HG03159 (cell line): Measurements from ENCODE around the gene TMEM143.
"Not testable (repeated sequence)": the region's sequence is repeated elsewhere in the genome, so short reads cannot be mapped to it uniquely, and the experiment has no call there.

ENCODE experiments used
- ATAC-seq: cut with Tn5 transposase; IDR thresholded peaks from one replicate; pipeline ENCODE4 v1.9.1; 2021; ENCODE audit warnings: mild to moderate bottlenecking, moderate library complexity; ENCODE audit not compliant: unreplicated experiment

The TMEM143 gene

DNA sequence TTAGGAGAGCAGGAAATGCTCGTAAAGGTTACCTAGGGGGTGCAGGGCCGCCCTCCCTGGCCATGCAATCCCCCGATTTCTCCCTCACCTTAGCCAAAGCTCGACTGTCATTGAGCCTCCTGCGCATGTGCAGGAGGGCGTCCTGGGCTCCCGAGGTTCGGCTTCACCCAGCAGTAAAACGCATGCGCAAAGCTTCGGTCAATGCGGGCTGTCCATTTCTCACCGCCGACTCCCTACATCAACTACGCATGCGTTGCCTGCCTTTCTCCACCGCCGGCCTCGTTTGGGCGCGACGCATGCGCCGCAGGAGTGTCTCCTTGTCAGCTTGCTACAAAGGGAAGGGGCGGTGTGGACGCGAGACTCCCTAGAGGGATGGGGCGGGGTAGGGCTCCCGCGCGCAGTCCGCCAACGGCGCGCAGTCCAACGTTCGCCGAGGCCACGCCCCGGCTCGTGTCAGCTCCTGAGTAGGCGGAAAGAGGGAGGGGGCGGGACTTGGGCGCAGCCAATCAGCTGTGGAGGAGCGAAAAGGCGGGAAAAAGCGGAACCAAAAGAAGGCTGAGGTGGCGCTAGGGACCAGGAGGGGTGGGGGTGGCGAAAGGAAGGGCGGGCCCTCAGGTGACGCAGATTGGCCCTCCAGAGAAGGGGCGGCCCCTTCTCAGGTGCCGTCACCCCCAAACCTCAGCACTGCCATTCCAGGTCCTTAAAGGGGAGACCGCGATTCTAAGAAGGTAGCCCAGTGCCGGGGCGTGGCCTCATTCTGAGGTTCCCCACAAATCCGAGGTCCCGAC, at the start of gene TMEM143, which contains the start of gene SYNGR4:
Gene TMEM143, minus strand, starts transcription at position 131 of the 788 bp plus-strand sequence. Its CDS starts 20 bp downstream, at position 111.
Gene SYNGR4, plus strand, starts transcription at position 558 of the 788 bp plus-strand sequence. CDS start 1,476 bp downstream, outside the sequence.
- peak; percentile 72 for ATAC-seq

- no peak for ATAC-seq
Observed at GRCh38 chr19:48405850-48406249, 42.1 kb upstream of the TMEM143 start.

DNA sequence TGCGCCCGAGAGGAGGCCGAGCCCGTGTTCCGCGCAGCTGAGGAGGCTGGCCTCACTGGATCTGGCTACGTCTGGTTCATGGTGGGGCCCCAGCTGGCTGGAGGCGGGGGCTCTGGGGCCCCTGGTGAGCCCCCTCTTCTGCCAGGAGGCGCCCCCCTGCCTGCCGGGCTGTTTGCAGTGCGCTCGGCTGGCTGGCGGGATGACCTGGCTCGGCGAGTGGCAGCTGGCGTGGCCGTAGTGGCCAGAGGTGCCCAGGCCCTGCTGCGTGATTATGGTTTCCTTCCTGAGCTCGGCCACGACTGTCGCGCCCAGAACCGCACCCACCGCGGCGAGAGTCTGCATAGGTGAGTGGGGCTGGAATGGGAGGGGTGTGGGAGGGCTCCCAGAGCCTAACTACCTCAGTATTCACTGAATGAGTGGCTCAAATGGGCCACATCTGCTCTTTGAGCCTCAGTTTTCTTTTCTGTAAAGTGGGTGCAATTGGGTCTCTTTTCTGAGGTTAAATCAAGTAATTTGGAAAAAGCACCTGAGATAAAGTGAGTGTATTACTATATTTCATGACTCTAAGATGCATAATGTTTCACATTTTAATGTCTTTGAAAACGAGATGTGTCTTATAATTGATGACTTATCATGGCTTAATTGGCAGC, 41.4 kb upstream of the TMEM143 start:
- ATAC-seq, result no peak

- ATAC-seq, result no peak
Observed at GRCh38 chr19:48403606-48404005, 39.9 kb upstream of the TMEM143 start.

DNA sequence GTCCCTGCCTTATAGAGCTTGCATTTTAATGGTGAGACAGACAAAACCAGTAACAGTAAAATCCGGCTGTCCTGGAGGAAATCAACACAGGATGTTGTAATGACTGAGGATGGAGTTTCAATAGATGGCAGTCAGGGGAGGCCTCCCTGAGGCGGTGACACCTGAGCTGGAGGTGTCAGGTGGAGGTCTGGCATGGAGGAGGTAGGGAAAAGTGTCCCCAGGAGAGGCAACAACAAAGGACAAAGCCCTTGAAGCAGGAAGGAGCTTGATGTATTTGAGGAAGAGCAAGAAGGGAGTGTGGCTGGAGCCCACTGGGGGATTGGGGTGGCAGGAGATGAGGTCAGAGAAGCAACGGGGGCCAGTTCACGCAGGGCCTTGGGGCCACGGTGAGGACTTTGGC, 37.5 kb upstream of the TMEM143 start:
- ATAC-seq, result no peak

DNA sequence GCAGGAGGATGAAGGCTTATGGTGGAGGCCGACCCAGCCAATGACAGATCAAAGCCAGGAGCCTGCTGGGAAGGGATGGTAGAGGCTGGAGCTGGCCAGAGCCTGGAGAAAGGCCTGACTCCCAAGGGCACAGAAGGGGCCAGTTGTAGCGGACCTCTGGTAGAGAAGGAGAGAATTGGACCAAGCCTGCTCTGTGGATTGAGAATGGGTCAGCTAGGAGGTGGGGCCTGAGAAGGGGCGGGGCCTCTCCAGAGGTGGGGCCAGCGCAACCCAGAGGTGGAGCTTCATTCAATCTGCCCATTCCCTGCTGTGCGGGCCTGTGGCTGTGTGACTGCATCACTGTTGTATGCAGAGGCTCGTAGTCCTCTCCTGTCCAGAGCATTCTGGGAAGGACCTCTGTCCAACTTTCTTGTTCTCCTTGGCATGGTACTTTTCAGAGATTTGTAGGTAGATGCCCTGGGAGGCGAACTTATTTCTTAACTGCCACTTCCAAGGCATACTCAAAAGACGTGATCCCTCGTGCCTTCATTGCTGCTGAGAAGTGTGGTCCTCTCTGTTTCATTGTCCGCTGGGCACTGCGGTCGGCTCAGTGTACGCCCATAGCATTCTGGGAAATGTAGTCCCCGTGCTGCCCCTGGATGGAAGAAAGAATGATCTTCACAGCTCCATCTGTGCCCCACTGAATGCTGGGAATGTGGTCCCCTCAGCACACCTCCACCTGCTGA, 36.4 kb upstream of the TMEM143 start:
- ATAC-seq, result no peak

DNA sequence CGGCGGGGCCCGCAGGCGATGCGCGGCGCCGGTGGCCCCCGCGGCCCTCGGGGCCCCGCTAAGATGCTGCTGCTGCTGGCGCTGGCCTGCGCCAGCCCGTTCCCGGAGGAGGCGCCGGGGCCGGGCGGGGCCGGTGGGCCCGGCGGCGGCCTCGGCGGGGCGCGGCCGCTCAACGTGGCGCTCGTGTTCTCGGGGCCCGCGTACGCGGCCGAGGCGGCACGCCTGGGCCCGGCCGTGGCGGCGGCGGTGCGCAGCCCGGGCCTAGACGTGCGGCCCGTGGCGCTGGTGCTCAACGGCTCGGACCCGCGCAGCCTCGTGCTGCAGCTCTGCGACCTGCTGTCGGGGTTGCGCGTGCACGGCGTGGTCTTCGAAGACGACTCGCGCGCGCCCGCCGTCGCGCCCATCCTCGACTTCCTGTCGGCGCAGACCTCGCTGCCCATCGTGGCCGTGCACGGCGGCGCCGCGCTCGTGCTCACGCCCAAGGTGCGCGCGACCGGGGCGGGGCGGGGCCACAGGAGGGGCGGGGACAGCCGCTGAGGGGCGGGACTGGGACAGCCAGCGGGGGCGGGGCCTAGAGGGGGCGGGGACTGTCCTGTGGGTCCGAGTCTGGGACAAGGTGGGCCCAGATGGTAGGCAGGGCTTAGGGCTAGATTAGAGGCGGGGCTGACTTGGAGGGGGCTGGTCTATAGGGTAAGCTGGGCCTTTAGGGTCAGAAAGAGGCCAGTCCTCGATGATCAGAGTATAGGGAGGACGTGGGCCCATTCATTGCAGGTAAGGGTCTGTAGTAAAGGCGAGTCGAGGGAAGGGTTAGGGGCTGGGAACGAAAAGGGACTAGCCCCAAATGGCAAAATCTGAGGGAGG, 34.9 kb upstream of the TMEM143 start:
- ATAC-seq, result peak; percentile 46

DNA sequence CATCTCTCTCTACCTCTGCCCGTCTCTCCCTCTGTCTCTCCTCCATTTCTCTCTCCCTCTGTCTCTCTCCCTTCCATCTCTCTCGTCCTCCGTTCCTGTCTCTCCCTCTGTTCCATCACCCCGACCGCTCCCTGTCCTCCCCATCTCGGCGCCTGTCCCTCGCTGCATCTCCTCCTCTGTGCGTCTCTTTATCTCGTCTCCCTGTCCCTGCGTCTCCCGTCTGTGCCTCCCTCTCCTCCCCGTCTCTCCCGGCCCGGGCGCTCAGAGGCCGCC, 34.3 kb upstream of the TMEM143 start:
- no peak for ATAC-seq

DNA sequence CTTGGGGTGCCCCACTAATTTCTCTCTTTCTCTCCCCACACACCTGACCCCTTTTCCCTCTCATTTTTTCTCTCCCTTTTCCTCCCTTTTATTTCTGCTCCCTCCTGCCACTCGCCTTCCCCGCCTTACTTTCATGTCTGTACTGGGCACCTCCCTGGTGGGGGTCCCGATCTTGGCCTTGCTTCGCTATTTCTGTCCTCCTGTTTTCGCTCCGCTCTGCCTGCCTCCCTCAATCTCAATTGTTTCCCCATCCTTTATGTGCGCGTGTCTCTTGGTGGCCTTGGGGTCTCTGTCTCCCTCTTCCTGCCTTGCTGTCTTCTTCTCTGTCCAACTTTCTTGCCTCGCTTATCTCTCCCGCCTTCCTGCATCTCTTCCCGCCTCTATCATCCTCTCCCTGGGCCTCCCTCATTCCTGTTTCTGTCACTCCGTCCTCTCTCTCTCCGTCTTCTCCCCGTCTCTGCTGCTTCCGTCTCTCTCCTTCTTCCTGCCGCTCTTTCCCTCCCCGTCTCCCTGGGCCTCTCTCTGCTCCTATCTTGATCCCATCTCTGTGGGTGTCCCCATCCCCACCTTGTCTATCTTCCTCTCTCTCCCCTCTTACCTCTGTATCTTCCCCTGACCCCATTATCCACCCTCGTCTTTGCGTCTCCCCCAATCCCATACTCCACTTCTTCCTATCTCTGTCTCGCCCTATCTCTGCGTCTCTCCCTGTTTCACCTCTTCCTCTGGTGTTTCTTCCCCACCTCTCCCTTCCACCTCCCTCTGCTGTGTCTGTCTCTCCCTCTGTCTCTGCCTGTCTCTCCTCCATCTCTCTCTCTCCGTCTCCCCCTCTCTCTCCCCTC, 33.7 kb upstream of the TMEM143 start:
- no peak for ATAC-seq

DNA sequence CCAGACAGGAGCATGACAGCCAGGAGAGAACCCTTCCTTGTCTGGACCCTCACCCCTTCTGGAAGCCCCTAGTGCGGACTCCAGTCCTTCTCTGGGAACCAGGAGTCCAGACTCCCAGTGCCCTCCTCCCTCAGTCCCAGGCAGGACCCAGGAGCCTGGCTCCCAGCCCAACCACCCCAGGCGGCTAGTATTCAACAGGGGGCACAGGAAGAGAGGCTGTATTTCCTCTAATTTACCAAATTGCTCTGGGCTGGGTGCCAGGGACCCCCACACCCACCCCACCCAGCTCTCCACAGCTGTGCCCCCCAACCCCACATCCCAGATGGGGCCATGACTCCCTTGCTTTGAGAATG, 33.1 kb upstream of the TMEM143 start:
- ATAC-seq, result no peak

- ATAC-seq, result no peak
Observed at GRCh38 chr19:48396016-48396823, 32.5 kb upstream of the TMEM143 start.

DNA sequence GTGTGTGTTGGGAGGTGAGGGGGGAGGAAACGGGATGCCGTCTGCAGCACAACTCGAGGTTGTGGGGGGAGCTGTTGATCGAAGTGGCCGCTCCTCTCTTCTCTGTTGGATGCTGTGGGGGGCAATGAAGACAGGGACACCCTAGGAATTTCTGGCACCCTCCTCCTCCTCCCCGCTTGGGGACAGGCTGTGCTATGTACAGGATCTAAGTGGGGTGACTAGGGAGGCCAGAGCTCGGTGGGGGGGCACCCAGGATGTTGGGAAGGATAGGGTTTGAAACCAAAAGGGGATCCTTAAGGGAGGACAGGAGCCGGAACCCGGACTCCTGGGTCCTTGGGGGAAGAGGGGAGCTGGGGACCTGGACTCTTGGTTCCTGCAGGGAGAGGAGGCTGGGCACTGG, 31.8 kb upstream of the TMEM143 start:
- ATAC-seq, result no peak

DNA sequence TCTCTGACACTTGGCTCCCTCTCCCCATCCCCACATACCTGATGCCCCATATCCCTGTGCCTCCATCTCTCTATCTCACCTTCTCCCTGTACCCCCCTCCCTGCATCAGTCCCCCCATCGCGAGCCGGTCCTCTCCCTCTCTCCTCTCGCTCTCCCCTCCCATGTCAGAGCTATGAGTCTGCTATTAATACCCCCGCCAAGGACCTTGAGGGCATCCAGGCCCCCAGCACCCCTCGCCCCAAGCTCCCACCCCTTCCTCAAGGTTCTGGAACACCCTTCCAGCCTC, 31.4 kb upstream of the TMEM143 start:
- ATAC-seq, result no peak

DNA sequence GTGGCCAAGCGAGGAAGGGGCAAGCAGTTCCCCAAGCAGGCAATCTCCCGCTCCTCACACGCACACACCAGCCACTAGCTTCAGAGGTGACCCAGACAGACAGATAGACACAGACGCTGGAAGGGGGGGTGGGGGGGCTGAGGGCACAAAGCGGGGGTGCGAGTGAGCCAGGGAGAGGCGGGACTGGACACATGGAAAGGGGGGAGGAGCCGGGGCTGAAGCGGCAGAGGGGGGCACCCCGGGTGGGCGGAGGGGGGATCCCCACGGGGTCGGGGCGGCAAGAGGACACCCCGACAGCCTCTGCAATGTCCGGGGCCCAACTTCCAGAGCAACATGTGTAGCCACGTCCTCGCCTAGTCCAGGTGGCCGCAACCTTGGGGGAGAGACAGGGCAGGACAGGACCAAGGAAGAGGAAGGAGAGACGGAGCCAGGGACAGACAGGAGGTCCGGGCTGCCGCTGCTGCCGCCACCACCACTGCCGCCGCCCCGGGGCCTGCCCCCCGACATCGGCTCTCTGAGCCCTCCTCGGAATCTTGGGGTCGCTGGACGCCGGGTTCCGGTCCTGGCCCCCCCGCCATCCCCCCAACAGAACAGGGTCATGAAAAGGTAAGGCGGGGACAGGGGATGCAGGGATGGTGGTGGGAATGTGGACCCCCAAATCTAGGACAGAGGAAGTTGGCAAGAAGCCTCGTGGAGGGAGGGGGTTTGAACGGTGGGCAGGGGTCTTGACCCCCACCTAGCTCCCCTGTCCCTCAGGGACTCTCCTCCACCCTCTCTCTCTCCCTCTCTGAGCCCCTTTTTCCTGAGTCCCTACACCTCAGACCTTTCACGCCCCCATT, 30.8 kb upstream of the TMEM143 start:
- no peak for ATAC-seq

DNA sequence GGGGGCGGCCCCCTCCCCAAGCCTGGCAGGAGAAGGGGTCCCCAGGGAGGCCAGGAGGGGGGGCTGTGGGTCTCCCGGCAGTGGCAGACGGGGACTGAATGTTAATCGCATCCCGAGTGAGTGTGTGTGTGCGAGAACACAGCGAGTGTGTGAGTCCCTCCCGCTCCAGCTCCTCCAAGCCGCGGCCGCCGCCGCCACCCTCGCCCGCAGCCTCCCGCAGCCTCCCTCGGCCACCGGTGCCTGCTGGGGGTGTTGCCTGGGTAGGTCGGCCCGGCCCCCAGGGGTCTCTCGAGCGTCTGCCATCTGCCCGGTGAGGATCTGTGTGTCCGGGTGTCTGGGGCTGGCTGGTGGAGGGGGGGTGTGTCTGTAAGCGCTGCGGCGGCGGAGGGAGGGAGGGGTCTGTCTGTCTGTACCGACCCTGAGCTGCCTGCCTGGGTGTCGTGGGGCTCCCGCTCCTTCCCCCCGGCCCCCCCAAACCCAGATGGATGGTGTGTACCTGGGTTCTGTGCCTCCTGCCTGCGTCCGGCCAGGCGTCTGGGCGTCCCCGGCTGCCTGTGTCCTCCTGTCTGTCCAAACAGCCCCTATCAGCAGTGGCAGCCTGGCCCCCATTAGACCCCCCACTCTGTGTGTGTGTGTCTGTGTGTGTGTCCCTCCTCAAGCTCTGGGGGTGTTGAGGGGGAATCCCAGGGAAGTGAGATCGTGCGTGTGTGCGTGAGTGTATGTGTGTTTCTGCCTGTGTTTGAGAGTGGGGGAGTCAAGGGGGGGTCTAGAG, 30.0 kb upstream of the TMEM143 start, which contains the start of gene GRIN2D:
Gene GRIN2D, plus strand, starts transcription at position 110 of the 772 bp plus-strand sequence. CDS start 4,725 bp downstream, outside the sequence.
- ATAC-seq, result no peak

- ATAC-seq, result no peak
Observed at GRCh38 chr19:48392860-48393558, 29.3 kb upstream of the TMEM143 start.

DNA sequence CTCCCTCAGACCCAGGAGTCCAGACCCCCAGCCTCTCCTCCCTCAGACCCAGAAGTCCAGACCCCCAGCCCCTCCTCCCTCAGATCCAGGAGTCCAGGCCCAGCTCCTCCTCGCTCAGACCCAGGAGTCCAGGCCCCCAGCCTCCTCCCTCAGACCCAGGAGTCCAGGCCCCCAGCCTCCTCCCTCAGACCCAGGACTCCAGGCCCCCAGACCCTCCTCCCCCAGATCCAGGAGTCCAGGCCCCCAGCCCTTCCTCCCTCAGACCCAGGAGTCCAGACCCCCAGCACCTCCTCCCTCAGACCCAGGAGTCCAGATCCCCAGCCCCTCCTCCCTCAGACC, 28.2 kb upstream of the TMEM143 start:
- ATAC-seq, result not testable (repeated sequence)
